ENCODE results near the gene EMID1. TPM values are rescaled to one million over a fixed set of nuclear protein-coding genes. Genes with fewer than 3 reads are reported as not detected.

Gene EMID1
- total RNA-seq, 3 donors from 2014 or later, result 1.1 to 4.6 (median 2.3) TPM

DNA sequence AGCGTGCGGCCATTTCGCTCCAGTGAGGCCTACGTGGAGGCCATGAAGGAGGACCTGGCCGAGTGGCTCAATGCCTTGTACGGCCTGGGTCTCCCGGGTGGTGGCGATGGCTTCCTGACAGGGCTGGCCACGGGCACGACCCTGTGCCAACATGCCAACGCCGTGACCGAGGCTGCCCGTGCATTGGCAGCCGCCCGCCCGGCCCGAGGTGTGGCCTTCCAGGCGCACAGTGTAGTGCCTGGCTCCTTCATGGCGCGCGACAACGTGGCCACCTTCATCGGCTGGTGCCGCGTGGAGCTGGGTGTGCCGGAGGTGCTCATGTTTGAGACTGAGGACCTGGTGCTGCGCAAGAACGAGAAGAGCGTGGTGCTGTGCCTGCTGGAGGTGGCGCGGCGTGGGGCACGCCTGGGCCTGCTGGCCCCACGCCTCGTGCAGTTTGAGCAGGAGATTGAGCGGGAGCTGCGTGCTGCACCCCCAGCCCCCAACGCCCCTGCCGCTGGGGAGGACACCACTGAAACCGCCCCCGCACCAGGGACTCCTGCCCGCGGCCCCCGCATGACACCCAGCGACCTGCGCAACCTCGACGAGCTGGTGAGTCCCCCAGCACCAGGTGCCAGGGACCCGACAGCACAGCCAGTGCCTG, 102.6 kb downstream of the EMID1 start:
- DNase-seq (ENCODE audit: low spot score in 2 of 2), result no peak
- peak overlapping the region; percentile 89 to 93 for H3K27ac ChIP-seq
- H3K9me3 ChIP-seq, result no peaks in the 10 kb centered on the region
- intact Hi-C loops (cut with DNase I; ENCODE audit: low total_unique reads), result no loop called here
- H3K36me3 ChIP-seq, result no peaks in the 10 kb centered on the region
- TF ChIP-seq POLR2AphosphoS5 (IDR thresholded peaks at IDR 0.05) (no peak), POLR2A (IDR thresholded peaks at IDR 0.05) (no peak)
- TF ChIP-seq, protein P1, sequence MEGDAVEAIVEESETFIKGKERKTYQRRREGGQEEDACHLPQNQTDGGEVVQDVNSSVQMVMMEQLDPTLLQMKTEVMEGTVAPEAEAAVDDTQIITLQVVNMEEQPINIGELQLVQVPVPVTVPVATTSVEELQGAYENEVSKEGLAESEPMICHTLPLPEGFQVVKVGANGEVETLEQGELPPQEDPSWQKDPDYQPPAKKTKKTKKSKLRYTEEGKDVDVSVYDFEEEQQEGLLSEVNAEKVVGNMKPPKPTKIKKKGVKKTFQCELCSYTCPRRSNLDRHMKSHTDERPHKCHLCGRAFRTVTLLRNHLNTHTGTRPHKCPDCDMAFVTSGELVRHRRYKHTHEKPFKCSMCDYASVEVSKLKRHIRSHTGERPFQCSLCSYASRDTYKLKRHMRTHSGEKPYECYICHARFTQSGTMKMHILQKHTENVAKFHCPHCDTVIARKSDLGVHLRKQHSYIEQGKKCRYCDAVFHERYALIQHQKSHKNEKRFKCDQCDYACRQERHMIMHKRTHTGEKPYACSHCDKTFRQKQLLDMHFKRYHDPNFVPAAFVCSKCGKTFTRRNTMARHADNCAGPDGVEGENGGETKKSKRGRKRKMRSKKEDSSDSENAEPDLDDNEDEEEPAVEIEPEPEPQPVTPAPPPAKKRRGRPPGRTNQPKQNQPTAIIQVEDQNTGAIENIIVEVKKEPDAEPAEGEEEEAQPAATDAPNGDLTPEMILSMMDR (IDR thresholded peaks at IDR 0.05), result no peak
- H3K27me3 ChIP-seq, result peaks cover 0 to 1% of the 10 kb centered on the region in 2 donors
- H3K4me1 ChIP-seq, result peaks cover 24 to 27% of the 10 kb centered on the region in 2 donors
- H3K4me3 ChIP-seq, result peak overlapping the region; percentile 74 to 93 (median 88)

- intact Hi-C loops (cut with DNase I; ENCODE audit: low total_unique reads), result no loop called here
- Histone ChIP-seq H3K4me1 (peaks cover 27 to 28% of the 10 kb centered on the region in 2 donors), H3K4me3 (peak overlapping the region; percentile 9 to 93 (median 74)), H3K36me3 (no peaks in the 10 kb centered on the region), H3K27ac (peak overlapping the region; percentile 89 to 93), H3K27me3 (peaks cover 0 to 7% of the 10 kb centered on the region in 2 donors), H3K9me3 (no peaks in the 10 kb centered on the region)
- DNase-seq (ENCODE audit: low spot score in 2 of 2), result no peak
- TF ChIP-seq, protein P1 (IDR thresholded peaks at IDR 0.05), result no peak
- TF ChIP-seq POLR2A (IDR thresholded peaks at IDR 0.05), result no peak
- no peak for TF ChIP-seq POLR2AphosphoS5 (IDR thresholded peaks at IDR 0.05)
Measured at GRCh38 chr22:29308791-29309262, 103.1 kb downstream of the EMID1 start.

Other genes with a start within 250 kb of the EMID1 start
- gene C22orf31, start 144.1 kb upstream of the EMID1 start, total RNA-seq, result under 1 TPM in 1 of 3 donors, not detected in 2; 0.73 TPM
- gene KREMEN1, start 132.9 kb upstream of the EMID1 start, total RNA-seq, result 10 to 100 TPM in 2 of 3 donors, 1 to 10 TPM in 1; 9.5 to 13.6 (median 13.5) TPM
- 10 to 100 TPM; 16.2 to 31.8 (median 28.2) TPM for gene RHBDD3, start 62.1 kb downstream of the EMID1 start, total RNA-seq
- gene EWSR1, start 62.4 kb downstream of the EMID1 start, total RNA-seq, result 100 to 1,000 TPM; 165 to 224 (median 220) TPM
- gene GAS2L1, start 100.8 kb downstream of the EMID1 start, total RNA-seq, result 10 to 100 TPM; 12.2 to 19.3 (median 15.7) TPM
- gene RASL10A, start 109.8 kb downstream of the EMID1 start, total RNA-seq, result 1 to 10 TPM; 2.7 to 4.7 (median 4.3) TPM
- gene AP1B1, start 182.7 kb downstream of the EMID1 start, total RNA-seq, result 10 to 100 TPM; 55.7 to 58.7 (median 58.2) TPM
- gene RFPL1, start 232.7 kb downstream of the EMID1 start, total RNA-seq, result not detected